Skeletal muscle cell (primary cell): Measurements from ENCODE around the gene LDB2.

Source experiments
- DNase-seq: peaks from one replicate; pipeline ENCODE4 v3.0.0-alpha.2; 2010; ENCODE audit warnings: low read depth
- H3K4me3 ChIP-seq: 2 replicates; pipeline ENCODE4 v1.5.1; 2011; ENCODE audit warnings: low read depth, mild to moderate bottlenecking, control low read depth, low read length, moderate library complexity

Gene LDB2

GRCh38 chr4:16889945-16890344 lies 8.5 kb downstream of the LDB2 start:
- no peak overlapping the region for H3K4me3 ChIP-seq
- no peak for DNase-seq

DNA sequence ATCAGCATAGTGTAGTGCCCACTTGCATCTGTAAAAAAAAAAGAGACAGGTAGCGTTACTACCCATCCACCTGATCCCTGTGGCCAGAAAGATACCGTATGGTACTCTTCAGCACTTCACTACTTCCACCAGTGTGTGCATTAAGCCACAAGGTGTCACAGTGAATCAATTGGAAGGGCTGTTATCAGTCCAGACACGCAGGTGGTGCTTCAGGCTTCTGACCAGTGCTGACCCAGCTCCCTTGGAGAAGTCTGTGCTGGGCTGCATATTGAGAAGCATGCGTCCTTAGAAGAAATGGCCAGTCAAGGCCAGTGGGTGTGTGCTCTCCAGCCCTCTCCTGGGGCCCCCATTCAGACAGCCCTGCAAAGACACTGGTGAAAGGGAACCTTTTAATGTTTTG lies 10.6 kb downstream of the LDB2 start:
- no peak overlapping the region for H3K4me3 ChIP-seq
- no peak for DNase-seq

DNA sequence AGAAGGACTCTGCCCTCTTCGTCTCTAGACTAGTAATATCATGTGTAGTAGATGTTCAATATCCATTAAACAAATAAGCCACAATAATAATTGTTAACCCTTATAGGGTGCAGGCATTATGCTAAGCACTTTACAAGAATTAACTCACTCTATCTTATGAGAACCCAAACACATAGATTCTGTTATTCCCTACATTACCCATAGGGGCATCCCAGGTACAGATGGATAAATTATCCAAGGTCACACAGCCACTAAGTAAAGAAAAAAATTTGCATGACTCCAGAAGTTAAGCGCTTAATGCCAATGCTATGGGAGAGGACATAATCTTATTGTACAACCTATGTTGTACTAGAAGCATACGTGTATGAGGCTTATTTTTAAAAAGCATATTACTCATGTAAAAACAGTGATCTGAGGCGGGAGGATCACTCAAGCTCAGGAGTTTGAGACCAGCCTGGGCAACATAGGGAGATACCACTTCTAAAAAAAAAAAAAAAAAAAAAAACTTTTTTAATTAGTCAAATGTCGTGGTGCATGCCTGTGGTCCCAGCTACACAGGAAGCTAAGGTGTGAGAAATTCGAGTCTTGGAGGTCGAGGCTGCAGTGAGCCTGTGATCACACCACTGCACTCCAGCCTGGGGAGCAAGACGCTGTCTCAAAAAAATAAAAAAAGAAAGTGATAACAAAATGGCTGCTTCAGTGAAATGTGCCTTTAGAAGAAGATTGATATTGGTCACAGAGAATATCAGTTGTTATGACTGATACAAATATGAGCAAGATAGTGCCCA lies 13.6 kb downstream of the LDB2 start:
- no peak for DNase-seq
- no peak overlapping the region for H3K4me3 ChIP-seq

- no peak overlapping the region for H3K4me3 ChIP-seq
- no peak for DNase-seq
Measured at GRCh38 chr4:16883806-16884205, 14.6 kb downstream of the LDB2 start.

DNA sequence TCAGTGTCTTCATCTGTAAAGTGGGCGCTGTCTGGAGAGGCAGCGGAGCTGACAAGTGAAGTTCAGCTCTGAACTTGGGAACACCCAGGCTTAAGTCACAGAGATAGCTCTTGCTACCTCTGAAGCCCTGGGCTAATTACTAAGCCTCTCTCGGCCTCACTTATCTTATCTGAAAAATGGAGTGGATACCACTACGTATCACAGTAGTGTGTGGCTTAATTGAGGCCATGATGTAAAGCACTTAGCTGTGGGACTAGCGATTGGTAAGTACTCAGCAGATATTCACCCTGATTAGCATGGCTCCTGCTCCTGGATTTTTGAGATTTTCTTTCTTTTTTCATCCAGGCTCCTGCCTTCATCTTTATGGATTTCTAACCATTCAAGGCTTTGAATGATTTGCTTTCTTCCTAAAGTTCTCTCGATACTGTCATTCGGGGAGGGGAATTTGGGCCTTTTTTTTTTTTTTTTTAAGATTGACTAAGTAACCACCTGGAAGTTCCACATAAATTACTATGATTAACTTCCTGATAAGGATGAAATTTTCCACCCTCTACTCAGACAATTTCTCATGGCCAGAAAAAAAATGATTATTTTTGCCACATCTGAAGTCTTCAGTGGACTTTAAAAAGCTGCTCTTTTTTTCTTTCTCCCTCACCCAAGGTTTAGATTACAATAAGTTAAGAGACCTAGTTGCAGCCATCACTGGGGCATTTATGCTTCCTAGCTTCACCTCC lies 17.1 kb downstream of the LDB2 start:
- H3K4me3 ChIP-seq, result no peak overlapping the region
- no peak for DNase-seq

- H3K4me3 ChIP-seq, result no peak overlapping the region
- peak; percentile 81 for DNase-seq
Measured at GRCh38 chr4:16875487-16875886, 23.0 kb downstream of the LDB2 start.

GRCh38 chr4:16869594-16870245 lies 28.7 kb downstream of the LDB2 start:
- no peak for DNase-seq
- no peak overlapping the region for H3K4me3 ChIP-seq

- no peak overlapping the region for H3K4me3 ChIP-seq
- DNase-seq, result no peak
Measured at GRCh38 chr4:16868674-16869073, 29.8 kb downstream of the LDB2 start.

DNA sequence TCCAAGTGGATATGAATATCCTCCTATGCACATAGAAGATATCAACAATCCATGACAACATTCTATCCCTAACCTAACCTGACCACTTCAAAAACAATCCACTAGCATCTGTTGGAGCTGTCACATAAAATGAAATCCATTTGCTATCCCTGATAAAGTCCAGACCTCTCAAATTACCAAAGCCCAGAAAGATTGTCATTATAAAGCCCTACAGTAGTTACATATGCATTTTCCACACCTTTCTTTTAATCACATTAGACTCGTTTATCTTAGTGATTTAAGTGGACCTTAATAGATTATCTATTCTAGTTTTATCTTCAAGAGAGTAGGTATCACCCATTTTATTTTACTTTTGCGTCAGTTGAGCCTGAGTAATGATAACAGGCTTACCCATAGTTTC lies 30.6 kb downstream of the LDB2 start:
- DNase-seq, result no peak
- no peak overlapping the region for H3K4me3 ChIP-seq

- no peak for DNase-seq
- no peak overlapping the region for H3K4me3 ChIP-seq
Measured at GRCh38 chr4:16866974-16867373, 31.5 kb downstream of the LDB2 start.

GRCh38 chr4:16865897-16866283 lies 32.6 kb downstream of the LDB2 start:
- no peak overlapping the region for H3K4me3 ChIP-seq
- DNase-seq, result no peak

DNA sequence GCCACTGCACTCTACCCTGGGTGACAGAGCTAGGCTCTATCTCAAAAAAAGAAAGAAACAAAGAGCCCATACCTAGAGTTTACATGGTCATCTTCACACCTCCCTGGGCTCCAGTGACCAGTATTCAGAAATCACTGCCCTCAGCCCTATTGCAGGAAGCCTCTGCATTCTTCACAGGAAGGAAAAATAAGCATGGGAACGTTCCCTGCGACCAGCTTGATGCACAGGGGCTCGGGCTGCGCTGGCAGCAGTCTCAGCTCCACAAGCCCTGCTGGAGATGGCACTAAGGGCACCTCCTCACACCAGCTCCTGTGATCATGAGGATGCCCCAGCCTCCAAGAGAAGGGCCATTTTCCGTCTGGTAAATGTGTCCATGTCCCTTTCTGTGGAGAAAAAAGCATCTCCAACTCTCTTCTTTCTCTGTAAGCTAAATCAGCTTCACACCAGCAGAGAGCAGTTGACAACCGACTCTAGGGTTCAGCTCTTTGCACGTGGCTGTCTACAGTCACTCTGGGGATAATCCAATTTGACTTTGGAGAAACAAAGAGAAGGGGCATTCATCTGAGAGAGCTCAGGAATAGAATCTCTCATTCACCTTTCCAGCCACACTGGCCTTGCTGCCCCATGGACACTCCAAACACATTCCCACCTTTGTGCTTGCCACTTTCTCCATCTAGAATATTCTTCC lies 33.1 kb downstream of the LDB2 start:
- no peak overlapping the region for H3K4me3 ChIP-seq
- no peak for DNase-seq

- no peak overlapping the region for H3K4me3 ChIP-seq
- DNase-seq, result no peak
Measured at GRCh38 chr4:16864199-16864598, 34.2 kb downstream of the LDB2 start.

DNA sequence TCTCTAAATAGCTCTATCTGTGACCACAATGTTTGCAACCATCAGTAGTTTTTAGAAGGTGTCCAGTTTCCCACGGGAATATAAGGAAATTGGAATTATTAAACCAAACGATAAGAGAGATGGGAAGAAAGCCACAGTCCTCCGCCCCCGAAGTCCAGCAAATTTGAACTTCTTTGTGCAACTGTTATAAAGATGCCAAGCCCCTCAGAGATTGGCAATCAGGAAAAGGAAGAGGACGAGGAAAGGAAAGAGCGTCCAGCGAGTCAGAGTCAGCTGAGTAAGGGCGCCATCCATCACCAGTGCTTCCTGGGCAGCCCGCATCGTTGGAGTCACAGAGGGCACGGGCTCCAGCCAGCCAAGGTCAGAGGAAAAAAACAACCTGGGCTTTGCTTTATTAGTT lies 35.7 kb downstream of the LDB2 start:
- no peak for DNase-seq

GRCh38 chr4:16860516-16860915 lies 37.9 kb downstream of the LDB2 start:
- peak; percentile 91 for DNase-seq
- H3K4me3 ChIP-seq, result no peak overlapping the region

More for the DNA sequence above, 35.7 kb downstream of the LDB2 start:
- no peak overlapping the region for H3K4me3 ChIP-seq

GRCh38 chr4:16859031-16859430 lies 39.4 kb downstream of the LDB2 start:
- DNase-seq, result no peak
- H3K4me3 ChIP-seq, result no peak overlapping the region

DNA sequence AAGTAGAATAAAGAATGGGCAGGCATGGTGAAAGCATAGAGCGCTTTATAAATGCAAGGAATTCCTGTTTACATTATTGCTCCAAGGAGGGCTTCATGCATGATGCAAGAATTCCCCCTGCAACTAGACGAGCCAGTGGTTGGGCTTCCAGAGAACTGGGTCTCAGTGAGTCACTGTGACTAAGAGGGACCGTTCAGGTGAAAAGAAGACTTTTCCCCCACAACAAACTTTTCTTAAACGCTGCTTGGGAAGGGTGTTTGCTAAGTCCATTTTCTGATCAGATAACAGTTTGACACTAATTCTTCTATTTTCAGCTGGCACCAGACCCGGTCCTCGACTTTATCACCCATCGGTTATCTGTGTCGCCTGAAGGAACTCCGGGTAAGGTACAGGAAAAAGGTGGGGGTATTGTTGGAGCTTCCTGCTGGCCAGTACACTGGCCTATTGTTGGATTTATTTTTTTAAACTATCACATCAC lies 40.1 kb downstream of the LDB2 start:
- peak; percentile 62 for DNase-seq
- H3K4me3 ChIP-seq, result no peak overlapping the region

- DNase-seq, result no peak
- H3K4me3 ChIP-seq, result no peak overlapping the region
Measured at GRCh38 chr4:16857425-16857824, 41.0 kb downstream of the LDB2 start.

- no peak overlapping the region for H3K4me3 ChIP-seq
- no peak for DNase-seq
Measured at GRCh38 chr4:16853640-16854039, 44.8 kb downstream of the LDB2 start.

- H3K4me3 ChIP-seq, result no peak overlapping the region
- no peak for DNase-seq
Measured at GRCh38 chr4:16852644-16853043, 45.8 kb downstream of the LDB2 start.
